GM12878 (cell line): ENCODE results near the gene RIPOR3.

ENCODE experiments used
- BRCA1 ChIP-seq: IDR thresholded peaks from 2 replicates; pipeline ENCODE4 v1.6.1; 2011; ENCODE audit warnings: low read depth, low read length, improper control_type of control experiment
- CREB1 ChIP-seq: IDR thresholded peaks from 2 replicates; pipeline ENCODE4 v1.6.1; 2012; ENCODE audit warnings: low read depth, mild to moderate bottlenecking, inconsistent platforms
- CTCF ChIP-seq, 3 experiments: IDR thresholded peaks in 2 of 3; conservative IDR thresholded peaks in 1 of 3; 2 replicates each; pipeline ENCODE4 v1.5.1; 2011; ENCODE audit warnings: low read depth in 3 of 3, low read length in 3 of 3, mild to moderate bottlenecking in 3 of 3, control low read depth in 2 of 3, moderate library complexity in 2 of 3, inconsistent platforms in 1 of 3, mixed read lengths in 1 of 3; ENCODE audit not compliant: control insufficient read depth in 2 of 3, insufficient read depth in 1 of 3; ENCODE audit errors: extremely low read depth in 1 of 3
- EGR1 ChIP-seq, 2 experiments: IDR thresholded peaks; 1 replicate in 1 of 2; 2 replicates in 1 of 2; pipeline ENCODE4 v1.6.1; 2011 to 2012; ENCODE audit warnings: low read depth in 2 of 2, low read length in 2 of 2, borderline replicate concordance in 1 of 2, mild to moderate bottlenecking in 1 of 2, moderate library complexity in 1 of 2
- NFYA ChIP-seq: IDR thresholded peaks from 2 replicates; pipeline ENCODE4 v1.6.1; 2011; ENCODE audit warnings: low read depth, mild to moderate bottlenecking, low read length, improper control_type of control experiment, borderline replicate concordance
- POLR2A ChIP-seq: IDR thresholded peaks from 2 replicates; pipeline ENCODE4 v1.6.1; 2011; ENCODE audit warnings: low read depth, mild to moderate bottlenecking, low read length
- POLR2AphosphoS5 ChIP-seq: IDR thresholded peaks from 2 replicates; pipeline ENCODE4 v1.6.1; 2011; ENCODE audit warnings: mild to moderate bottlenecking, low read length, inconsistent platforms
- TARDBP ChIP-seq: IDR thresholded peaks from 2 replicates; pipeline ENCODE4 v1.6.1; 2016; ENCODE audit warnings: borderline replicate concordance
- TF ChIP-seq, protein P1 (sequence below): IDR thresholded peaks from 2 replicates; pipeline ENCODE4 v1.6.1; 2011; ENCODE audit warnings: low read depth, low read length, improper control_type of control experiment, borderline replicate concordance

GRCh38 chr20:50694379-50695134 lies 3.2 kb upstream of the RIPOR3 start:
- no peak for TF ChIP-seq CTCF (IDR thresholded peaks at IDR 0.05 in 2 of 3, conservative IDR thresholded peaks at IDR 0.05 in 1 of 3; ENCODE audit: control insufficient read depth in 2 of 3, extremely low read depth in 1 of 3, insufficient read depth in 1 of 3, low read depth in 3 of 3, low read length in 3 of 3)
- TF ChIP-seq CREB1, result no peak
- no peak for TF ChIP-seq POLR2AphosphoS5
- TF ChIP-seq BRCA1, result no peak
- TF ChIP-seq NFYA, result no peak
- no peak for TF ChIP-seq EGR1 (IDR thresholded peaks at IDR 0.05; ENCODE audit: borderline replicate concordance in 1 of 2, low read depth in 2 of 2, low read length in 2 of 2)
- no peak for TF ChIP-seq POLR2A
- TF ChIP-seq, protein P1, sequence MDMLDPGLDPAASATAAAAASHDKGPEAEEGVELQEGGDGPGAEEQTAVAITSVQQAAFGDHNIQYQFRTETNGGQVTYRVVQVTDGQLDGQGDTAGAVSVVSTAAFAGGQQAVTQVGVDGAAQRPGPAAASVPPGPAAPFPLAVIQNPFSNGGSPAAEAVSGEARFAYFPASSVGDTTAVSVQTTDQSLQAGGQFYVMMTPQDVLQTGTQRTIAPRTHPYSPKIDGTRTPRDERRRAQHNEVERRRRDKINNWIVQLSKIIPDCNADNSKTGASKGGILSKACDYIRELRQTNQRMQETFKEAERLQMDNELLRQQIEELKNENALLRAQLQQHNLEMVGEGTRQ, result no peak
- no peak for TF ChIP-seq TARDBP
